Measurements from ENCODE around the gene PODXL2.

- TF ChIP-seq POLR2A (IDR thresholded peaks at IDR 0.05; ENCODE audit: low read depth, low read length) (no peak), TAF1 (IDR thresholded peaks at IDR 0.05; ENCODE audit: borderline replicate concordance, low read depth, low read length) (no peak)
Measured at GRCh38 chr3:127714866-127715265, 85.9 kb downstream of the PODXL2 start.
